GM23338 (cell line): ENCODE data around the gene MINDY4. TPM values are rescaled to one million over a fixed set of nuclear protein-coding genes. Genes with fewer than 3 reads are reported as not detected.

ENCODE experiments used
- ATAC-seq: fragments of 200-7000 bp; cut with Tn5 transposase; 3 replicates; pipeline ENCODE4 v1.9.1; 2020
- DNase-seq: peaks from one replicate; pipeline ENCODE4 v3.0.0-alpha.2; 2015; ENCODE audit warnings: low spot score
- H2AFZ ChIP-seq: fragments of 200-600 bp; sonication (generic); 2 replicates; pipeline ENCODE4 v1.8.0; 2016; ENCODE audit warnings: antibody characterized with exemption, mild to moderate bottlenecking, moderate library complexity
- H3F3A ChIP-seq: fragments of 200-600 bp; sonication (generic); replicated peaks from 2 replicates; pipeline ENCODE4 v1.8.0; 2017; ENCODE audit warnings: antibody characterized with exemption, mixed run types, low read depth
- H3K27ac ChIP-seq: fragments of 200-600 bp; sonication (generic); 2 replicates; pipeline ENCODE4 v1.6.1; 2016; ENCODE audit warnings: low read depth
- H3K27me3 ChIP-seq: fragments of 200-600 bp; sonication (generic); 2 replicates; pipeline ENCODE4 v1.8.0; 2016; ENCODE audit warnings: mild to moderate bottlenecking, mixed run types, moderate library complexity; ENCODE audit not compliant: insufficient read depth
- H3K36me3 ChIP-seq: fragments of 200-600 bp; sonication (generic); 2 replicates; pipeline ENCODE4 v1.8.0; 2016; ENCODE audit warnings: mild to moderate bottlenecking; ENCODE audit not compliant: insufficient read depth
- H3K4me1 ChIP-seq: fragments of 200-600 bp; sonication (generic); 2 replicates; pipeline ENCODE4 v1.8.0; 2016; ENCODE audit warnings: mild to moderate bottlenecking, moderate library complexity; ENCODE audit not compliant: insufficient read depth
- H3K4me2 ChIP-seq: fragments of 200-600 bp; sonication (generic); 2 replicates; pipeline ENCODE4 v1.7.1; 2017; ENCODE audit warnings: mixed run types
- H3K4me3 ChIP-seq: fragments of 200-600 bp; sonication (generic); 2 replicates; pipeline ENCODE4 v1.6.1; 2016; ENCODE audit warnings: mixed run types
- H3K79me2 ChIP-seq: fragments of 200-600 bp; sonication (generic); replicated peaks from 2 replicates; pipeline ENCODE4 v1.8.0; 2017; ENCODE audit warnings: mild to moderate bottlenecking; ENCODE audit not compliant: insufficient read depth
- H3K9me2 ChIP-seq: fragments of 200-600 bp; sonication (generic); 2 replicates; pipeline ENCODE4 v1.8.0; 2017; ENCODE audit not compliant: insufficient read depth
- H4K20me1 ChIP-seq: fragments of 200-600 bp; sonication (generic); replicated peaks from 2 replicates; pipeline ENCODE4 v1.8.0; 2017; ENCODE audit warnings: mild to moderate bottlenecking; ENCODE audit not compliant: insufficient read depth
- H3K27ac Mint-ChIP-seq: 2 replicates; pipeline ENCODE4 v1.8.0; 2020; ENCODE audit warnings: inconsistent platforms, mild to moderate bottlenecking, moderate library complexity, mixed read lengths
- H3K27me3 Mint-ChIP-seq: 3 replicates; pipeline ENCODE4 v1.8.0; 2022; ENCODE audit warnings: low read depth, mild to moderate bottlenecking, moderate library complexity, mixed read lengths, inconsistent platforms; ENCODE audit not compliant: insufficient read depth, poor library complexity
- H3K36me3 Mint-ChIP-seq: 3 replicates; pipeline ENCODE4 v1.8.0; 2021; ENCODE audit warnings: low read depth, mild to moderate bottlenecking, inconsistent platforms, moderate library complexity, mixed read lengths
- H3K4me1 Mint-ChIP-seq: 3 replicates; pipeline ENCODE4 v1.8.0; 2020; ENCODE audit warnings: mild to moderate bottlenecking, inconsistent platforms, mixed read lengths
- H3K4me3 Mint-ChIP-seq: 3 replicates; pipeline ENCODE4 v1.8.0; 2021; ENCODE audit warnings: moderate library complexity, mild to moderate bottlenecking, inconsistent platforms, mixed read lengths
- H3K9me3 Mint-ChIP-seq: 3 replicates; pipeline ENCODE4 v1.8.0; 2020; ENCODE audit warnings: moderate library complexity, mild to moderate bottlenecking, inconsistent platforms, mixed read lengths
- CREB1 ChIP-seq: fragments of 250-450 bp; sonication (Bioruptor Pico); IDR thresholded peaks from 2 replicates; pipeline ENCODE4 v1.5.0; 2020; ENCODE audit warnings: low read depth, mild to moderate bottlenecking, moderate library complexity
- EZH2 ChIP-seq: fragments of 200-600 bp; sonication (generic); IDR thresholded peaks from one replicate; pipeline ENCODE4 v1.8.0; 2017; ENCODE audit warnings: antibody characterized with exemption, mild to moderate bottlenecking, low read depth; ENCODE audit not compliant: unreplicated experiment
- EZH2phosphoT487 ChIP-seq: fragments of 200-600 bp; sonication (generic); IDR thresholded peaks from one replicate; pipeline ENCODE4 v1.8.1; 2018; ENCODE audit warnings: antibody characterized with exemption; ENCODE audit not compliant: unreplicated experiment
- JUNB ChIP-seq: IDR thresholded peaks from one replicate; pipeline ENCODE4 v1.6.1; 2016; ENCODE audit warnings: antibody characterized with exemption; ENCODE audit not compliant: unreplicated experiment
- NANOG ChIP-seq: IDR thresholded peaks from 2 replicates; pipeline ENCODE4 v1.6.1; 2016; ENCODE audit warnings: antibody characterized with exemption, borderline replicate concordance
- POLR2AphosphoS5 ChIP-seq: IDR thresholded peaks from 2 replicates; pipeline ENCODE4 v1.6.1; 2016; ENCODE audit warnings: antibody characterized with exemption, low read depth
- STAT1 ChIP-seq: IDR thresholded peaks from one replicate; pipeline ENCODE4 v1.6.1; 2016; ENCODE audit warnings: antibody characterized with exemption; ENCODE audit not compliant: unreplicated experiment
- ZNF114 ChIP-seq: fragments of 250-450 bp; sonication (Bioruptor Pico); IDR thresholded peaks from 2 replicates; pipeline ENCODE4 v1.5.0; 2020; ENCODE audit warnings: mild to moderate bottlenecking, moderate library complexity
- ZNF331 ChIP-seq: fragments of 250-450 bp; sonication (Bioruptor Pico); IDR thresholded peaks from 2 replicates; pipeline ENCODE4 v1.5.0; 2020; ENCODE audit warnings: low read depth, mild to moderate bottlenecking, moderate library complexity
- polyA plus RNA-seq: library from polyadenylated mRNA; unstranded; fragments of >200 nt; fragmentation: Nextera tagmentation; extraction: Ambion mirVana; gene quantifications from 2 replicates; pipeline ENCODE4 v1.2.1, GENCODE V29; 2016
- total RNA-seq: library from RNA; depleted of rRNA; stranded (reverse); fragments of >200 nt; shearing (Covaris generic); gene quantifications from 2 replicates; pipeline ENCODE4 v1.2.3, GENCODE V29; 2014
- TF ChIP-seq, protein P1 (sequence below): IDR thresholded peaks from 2 replicates; pipeline ENCODE4 v1.6.1; 2016; ENCODE audit warnings: antibody characterized with exemption
- TF ChIP-seq, protein P2 (sequence below): IDR thresholded peaks from one replicate; pipeline ENCODE4 v1.6.1; 2018; ENCODE audit warnings: antibody characterized with exemption; ENCODE audit not compliant: unreplicated experiment
- TF ChIP-seq, protein P3 (sequence below): fragments of 250-450 bp; sonication (Bioruptor Pico); IDR thresholded peaks from 2 replicates; pipeline ENCODE4 v1.5.0; 2020; ENCODE audit warnings: mild to moderate bottlenecking, moderate library complexity
- TF ChIP-seq, protein P4 (sequence below), 2 experiments: fragments of 200-600 bp in 1 of 2; sonication (generic) in 1 of 2; conservative IDR thresholded peaks; 2 replicates each; pipeline versions ENCODE4 v1.5.1 to v1.6.1; 2016 to 2017; ENCODE audit warnings: antibody characterized with exemption in 2 of 2, low read depth in 2 of 2, mild to moderate bottlenecking in 2 of 2, moderate library complexity in 1 of 2

Gene MINDY4
- total and polyA plus RNA-seq, 2 experiments from 2014 or later, result 1.7 to 4.4 TPM

DNA sequence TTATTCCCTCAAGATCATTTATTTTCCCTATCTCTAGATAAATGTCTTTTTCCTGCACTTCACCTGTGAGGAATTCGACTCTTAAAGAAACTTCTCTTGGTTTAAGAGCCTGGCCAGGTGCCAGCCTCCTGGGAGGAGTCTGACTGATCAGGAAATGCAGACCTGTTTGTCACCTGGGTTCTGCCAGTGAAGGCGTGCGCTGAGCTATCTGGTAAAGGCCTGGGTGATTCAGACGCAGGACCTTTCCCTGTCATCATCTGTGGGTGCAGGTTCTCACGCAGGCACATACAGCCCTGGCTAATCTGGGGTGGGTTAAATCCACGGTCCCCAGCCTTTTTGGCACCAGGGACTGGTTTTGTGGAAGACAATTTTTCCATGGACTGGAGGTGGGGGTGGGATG, 75.2 kb downstream of the MINDY4 start:
- H3K4me2 ChIP-seq, result no peak overlapping the region
- H3K27ac ChIP-seq, result no peak overlapping the region
- H3K36me3 Mint-ChIP-seq, result no peaks in the 10 kb centered on the region

More for the DNA sequence above, 75.2 kb downstream of the MINDY4 start:
- peaks cover 14% of the 10 kb centered on the region for H3K27me3 Mint-ChIP-seq
- Histone ChIP-seq H4K20me1 (no peaks in the 10 kb centered on the region), H3K4me1 (no peaks in the 10 kb centered on the region), H3K4me3 (no peak overlapping the region), H3F3A (no peaks in the 10 kb centered on the region), H3K27me3 (no peaks in the 10 kb centered on the region), H3K79me2 (no peaks in the 10 kb centered on the region), H3K9me2 (no peaks in the 10 kb centered on the region), H2AFZ (no peak overlapping the region), H3K36me3 (no peaks in the 10 kb centered on the region)
- peaks cover 4% of the 10 kb centered on the region; the same call in 1 of the 3 replicates for H3K4me1 Mint-ChIP-seq
- TF ChIP-seq CREB1 (CRISPR knock-in tag) (no peak), ZNF331 (CRISPR knock-in tag) (no peak), POLR2AphosphoS5 (no peak), EZH2 (no peak), JUNB (no peak), EZH2phosphoT487 (no peak), STAT1 (no peak), NANOG (no peak), ZNF114 (CRISPR knock-in tag) (no peak)
- TF ChIP-seq, protein P1, sequence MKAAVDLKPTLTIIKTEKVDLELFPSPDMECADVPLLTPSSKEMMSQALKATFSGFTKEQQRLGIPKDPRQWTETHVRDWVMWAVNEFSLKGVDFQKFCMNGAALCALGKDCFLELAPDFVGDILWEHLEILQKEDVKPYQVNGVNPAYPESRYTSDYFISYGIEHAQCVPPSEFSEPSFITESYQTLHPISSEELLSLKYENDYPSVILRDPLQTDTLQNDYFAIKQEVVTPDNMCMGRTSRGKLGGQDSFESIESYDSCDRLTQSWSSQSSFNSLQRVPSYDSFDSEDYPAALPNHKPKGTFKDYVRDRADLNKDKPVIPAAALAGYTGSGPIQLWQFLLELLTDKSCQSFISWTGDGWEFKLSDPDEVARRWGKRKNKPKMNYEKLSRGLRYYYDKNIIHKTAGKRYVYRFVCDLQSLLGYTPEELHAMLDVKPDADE, result no peak
- TF ChIP-seq, protein P2, sequence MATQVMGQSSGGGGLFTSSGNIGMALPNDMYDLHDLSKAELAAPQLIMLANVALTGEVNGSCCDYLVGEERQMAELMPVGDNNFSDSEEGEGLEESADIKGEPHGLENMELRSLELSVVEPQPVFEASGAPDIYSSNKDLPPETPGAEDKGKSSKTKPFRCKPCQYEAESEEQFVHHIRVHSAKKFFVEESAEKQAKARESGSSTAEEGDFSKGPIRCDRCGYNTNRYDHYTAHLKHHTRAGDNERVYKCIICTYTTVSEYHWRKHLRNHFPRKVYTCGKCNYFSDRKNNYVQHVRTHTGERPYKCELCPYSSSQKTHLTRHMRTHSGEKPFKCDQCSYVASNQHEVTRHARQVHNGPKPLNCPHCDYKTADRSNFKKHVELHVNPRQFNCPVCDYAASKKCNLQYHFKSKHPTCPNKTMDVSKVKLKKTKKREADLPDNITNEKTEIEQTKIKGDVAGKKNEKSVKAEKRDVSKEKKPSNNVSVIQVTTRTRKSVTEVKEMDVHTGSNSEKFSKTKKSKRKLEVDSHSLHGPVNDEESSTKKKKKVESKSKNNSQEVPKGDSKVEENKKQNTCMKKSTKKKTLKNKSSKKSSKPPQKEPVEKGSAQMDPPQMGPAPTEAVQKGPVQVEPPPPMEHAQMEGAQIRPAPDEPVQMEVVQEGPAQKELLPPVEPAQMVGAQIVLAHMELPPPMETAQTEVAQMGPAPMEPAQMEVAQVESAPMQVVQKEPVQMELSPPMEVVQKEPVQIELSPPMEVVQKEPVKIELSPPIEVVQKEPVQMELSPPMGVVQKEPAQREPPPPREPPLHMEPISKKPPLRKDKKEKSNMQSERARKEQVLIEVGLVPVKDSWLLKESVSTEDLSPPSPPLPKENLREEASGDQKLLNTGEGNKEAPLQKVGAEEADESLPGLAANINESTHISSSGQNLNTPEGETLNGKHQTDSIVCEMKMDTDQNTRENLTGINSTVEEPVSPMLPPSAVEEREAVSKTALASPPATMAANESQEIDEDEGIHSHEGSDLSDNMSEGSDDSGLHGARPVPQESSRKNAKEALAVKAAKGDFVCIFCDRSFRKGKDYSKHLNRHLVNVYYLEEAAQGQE, result no peak
- TF ChIP-seq, protein P3, sequence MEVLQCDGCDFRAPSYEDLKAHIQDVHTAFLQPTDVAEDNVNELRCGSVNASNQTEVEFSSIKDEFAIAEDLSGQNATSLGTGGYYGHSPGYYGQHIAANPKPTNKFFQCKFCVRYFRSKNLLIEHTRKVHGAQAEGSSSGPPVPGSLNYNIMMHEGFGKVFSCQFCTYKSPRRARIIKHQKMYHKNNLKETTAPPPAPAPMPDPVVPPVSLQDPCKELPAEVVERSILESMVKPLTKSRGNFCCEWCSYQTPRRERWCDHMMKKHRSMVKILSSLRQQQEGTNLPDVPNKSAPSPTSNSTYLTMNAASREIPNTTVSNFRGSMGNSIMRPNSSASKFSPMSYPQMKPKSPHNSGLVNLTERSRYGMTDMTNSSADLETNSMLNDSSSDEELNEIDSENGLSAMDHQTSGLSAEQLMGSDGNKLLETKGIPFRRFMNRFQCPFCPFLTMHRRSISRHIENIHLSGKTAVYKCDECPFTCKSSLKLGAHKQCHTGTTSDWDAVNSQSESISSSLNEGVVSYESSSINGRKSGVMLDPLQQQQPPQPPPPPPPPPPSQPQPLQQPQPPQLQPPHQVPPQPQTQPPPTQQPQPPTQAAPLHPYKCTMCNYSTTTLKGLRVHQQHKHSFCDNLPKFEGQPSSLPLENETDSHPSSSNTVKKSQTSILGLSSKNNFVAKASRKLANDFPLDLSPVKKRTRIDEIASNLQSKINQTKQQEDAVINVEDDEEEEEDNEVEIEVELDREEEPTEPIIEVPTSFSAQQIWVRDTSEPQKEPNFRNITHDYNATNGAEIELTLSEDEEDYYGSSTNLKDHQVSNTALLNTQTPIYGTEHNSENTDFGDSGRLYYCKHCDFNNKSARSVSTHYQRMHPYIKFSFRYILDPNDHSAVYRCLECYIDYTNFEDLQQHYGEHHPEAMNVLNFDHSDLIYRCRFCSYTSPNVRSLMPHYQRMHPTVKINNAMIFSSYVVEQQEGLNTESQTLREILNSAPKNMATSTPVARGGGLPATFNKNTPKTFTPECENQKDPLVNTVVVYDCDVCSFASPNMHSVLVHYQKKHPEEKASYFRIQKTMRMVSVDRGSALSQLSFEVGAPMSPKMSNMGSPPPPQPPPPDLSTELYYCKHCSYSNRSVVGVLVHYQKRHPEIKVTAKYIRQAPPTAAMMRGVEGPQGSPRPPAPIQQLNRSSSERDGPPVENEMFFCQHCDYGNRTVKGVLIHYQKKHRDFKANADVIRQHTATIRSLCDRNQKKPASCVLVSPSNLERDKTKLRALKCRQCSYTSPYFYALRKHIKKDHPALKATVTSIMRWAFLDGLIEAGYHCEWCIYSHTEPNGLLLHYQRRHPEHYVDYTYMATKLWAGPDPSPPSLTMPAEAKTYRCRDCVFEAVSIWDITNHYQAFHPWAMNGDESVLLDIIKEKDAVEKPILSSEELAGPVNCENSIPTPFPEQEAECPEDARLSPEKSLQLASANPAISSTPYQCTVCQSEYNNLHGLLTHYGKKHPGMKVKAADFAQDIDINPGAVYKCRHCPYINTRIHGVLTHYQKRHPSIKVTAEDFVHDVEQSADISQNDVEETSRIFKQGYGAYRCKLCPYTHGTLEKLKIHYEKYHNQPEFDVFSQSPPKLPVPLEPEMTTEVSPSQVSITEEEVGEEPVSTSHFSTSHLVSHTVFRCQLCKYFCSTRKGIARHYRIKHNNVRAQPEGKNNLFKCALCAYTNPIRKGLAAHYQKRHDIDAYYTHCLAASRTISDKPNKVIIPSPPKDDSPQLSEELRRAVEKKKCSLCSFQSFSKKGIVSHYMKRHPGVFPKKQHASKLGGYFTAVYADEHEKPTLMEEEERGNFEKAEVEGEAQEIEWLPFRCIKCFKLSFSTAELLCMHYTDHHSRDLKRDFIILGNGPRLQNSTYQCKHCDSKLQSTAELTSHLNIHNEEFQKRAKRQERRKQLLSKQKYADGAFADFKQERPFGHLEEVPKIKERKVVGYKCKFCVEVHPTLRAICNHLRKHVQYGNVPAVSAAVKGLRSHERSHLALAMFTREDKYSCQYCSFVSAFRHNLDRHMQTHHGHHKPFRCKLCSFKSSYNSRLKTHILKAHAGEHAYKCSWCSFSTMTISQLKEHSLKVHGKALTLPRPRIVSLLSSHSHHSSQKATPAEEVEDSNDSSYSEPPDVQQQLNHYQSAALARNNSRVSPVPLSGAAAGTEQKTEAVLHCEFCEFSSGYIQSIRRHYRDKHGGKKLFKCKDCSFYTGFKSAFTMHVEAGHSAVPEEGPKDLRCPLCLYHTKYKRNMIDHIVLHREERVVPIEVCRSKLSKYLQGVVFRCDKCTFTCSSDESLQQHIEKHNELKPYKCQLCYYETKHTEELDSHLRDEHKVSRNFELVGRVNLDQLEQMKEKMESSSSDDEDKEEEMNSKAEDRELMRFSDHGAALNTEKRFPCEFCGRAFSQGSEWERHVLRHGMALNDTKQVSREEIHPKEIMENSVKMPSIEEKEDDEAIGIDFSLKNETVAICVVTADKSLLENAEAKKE (CRISPR knock-in tag), result no peak
- TF ChIP-seq, protein P4, sequence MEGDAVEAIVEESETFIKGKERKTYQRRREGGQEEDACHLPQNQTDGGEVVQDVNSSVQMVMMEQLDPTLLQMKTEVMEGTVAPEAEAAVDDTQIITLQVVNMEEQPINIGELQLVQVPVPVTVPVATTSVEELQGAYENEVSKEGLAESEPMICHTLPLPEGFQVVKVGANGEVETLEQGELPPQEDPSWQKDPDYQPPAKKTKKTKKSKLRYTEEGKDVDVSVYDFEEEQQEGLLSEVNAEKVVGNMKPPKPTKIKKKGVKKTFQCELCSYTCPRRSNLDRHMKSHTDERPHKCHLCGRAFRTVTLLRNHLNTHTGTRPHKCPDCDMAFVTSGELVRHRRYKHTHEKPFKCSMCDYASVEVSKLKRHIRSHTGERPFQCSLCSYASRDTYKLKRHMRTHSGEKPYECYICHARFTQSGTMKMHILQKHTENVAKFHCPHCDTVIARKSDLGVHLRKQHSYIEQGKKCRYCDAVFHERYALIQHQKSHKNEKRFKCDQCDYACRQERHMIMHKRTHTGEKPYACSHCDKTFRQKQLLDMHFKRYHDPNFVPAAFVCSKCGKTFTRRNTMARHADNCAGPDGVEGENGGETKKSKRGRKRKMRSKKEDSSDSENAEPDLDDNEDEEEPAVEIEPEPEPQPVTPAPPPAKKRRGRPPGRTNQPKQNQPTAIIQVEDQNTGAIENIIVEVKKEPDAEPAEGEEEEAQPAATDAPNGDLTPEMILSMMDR (conservative IDR thresholded peaks at IDR 0.05; ENCODE audit: low read depth in 2 of 2), result no peak
- DNase-seq, result no peak
- no peak for ATAC-seq
- no peak overlapping the region for H3K27ac Mint-ChIP-seq
- H3K4me3 Mint-ChIP-seq, result no peak overlapping the region
- no peaks in the 10 kb centered on the region for H3K9me3 Mint-ChIP-seq
